HG03060 (cell line): Measurements from ENCODE around the gene PARP8.
"Not testable (repeated sequence)": the region's sequence is repeated elsewhere in the genome, so short reads cannot be mapped to it uniquely, and the experiment has no call there.

Experiments used
- ATAC-seq: cut with Tn5 transposase; IDR thresholded peaks from one replicate; pipeline ENCODE4 v1.9.1; 2021; ENCODE audit warnings: low read depth, moderate number of reproducible peaks; ENCODE audit not compliant: unreplicated experiment

Gene PARP8

DNA sequence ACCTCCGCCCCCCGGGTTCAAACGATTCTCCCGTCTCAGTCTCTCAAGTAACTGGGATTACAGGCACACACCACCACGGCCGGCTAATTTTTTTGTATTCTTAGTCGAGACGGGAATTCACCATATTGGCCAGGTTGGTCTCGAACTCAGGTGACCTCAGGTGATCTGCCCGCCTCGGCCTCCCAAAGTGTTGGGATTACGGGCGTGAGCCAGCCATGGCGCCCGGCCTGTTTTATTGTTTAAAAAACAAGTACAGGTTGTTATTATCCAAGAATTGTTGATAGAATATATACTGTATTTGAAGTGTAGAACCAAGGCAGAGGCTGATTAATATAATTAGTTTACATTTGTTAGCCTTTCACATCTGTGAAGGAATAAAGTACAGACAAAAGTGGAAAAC, 8.9 kb downstream of the PARP8 start:
- ATAC-seq, result no peak

DNA sequence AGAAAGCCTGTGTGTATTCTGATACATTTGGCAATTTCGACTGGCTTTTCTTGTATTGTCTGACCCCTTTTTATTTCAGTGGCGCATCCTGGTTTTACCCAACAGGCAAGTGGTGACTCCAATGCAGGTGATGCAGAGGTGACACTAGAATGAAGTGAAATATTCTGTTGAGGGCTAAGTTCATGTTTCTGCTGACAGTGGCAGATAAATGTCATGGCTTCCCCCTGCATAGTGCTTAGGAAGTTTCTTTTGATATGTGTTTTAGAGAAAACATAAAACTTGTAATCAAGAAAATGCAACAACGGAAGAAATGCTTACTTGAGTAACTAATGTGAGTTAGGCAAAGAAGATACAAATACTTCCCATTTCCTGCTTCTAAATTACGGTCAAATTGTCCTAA, 13.1 kb downstream of the PARP8 start:
- ATAC-seq, result not testable (repeated sequence)

DNA sequence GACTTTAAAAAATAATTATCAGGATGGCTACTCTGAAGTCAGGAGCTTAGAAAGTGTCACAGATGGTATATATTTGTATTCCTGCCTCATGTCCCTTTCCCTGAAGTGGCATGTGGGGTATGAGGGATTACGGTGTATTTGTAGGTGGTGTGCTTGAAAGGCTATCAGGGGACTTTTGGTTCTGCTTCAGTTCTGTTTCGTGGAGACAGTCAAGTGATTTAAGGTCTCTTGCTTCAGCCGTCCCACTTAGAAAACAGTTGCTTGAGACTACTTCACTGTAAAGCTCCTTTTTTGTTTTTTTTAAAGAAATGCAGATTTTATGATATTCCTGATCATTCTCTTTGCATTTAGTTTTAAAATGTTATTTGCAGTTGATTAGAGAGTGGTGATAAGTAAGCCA, 18.3 kb downstream of the PARP8 start:
- ATAC-seq, result no peak

DNA sequence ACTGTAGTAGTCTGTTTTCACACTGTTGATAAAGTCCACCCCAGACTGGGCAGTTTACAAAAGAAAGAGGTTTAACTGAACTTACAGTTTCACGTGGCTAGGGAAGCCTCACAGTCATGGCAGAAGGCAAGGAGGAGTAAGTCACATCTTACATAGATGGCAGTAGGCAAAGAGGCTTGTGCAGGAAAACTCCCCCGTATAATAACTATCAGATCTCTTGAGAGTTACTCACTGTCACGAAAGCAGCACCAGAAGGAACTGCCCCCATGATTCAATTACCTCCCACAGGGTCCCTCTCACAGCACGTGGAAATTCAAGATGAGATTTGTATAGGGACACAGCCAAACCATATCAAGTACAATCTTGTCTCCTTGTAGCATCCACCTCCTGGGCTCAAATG, 21.1 kb downstream of the PARP8 start:
- no peak for ATAC-seq

DNA sequence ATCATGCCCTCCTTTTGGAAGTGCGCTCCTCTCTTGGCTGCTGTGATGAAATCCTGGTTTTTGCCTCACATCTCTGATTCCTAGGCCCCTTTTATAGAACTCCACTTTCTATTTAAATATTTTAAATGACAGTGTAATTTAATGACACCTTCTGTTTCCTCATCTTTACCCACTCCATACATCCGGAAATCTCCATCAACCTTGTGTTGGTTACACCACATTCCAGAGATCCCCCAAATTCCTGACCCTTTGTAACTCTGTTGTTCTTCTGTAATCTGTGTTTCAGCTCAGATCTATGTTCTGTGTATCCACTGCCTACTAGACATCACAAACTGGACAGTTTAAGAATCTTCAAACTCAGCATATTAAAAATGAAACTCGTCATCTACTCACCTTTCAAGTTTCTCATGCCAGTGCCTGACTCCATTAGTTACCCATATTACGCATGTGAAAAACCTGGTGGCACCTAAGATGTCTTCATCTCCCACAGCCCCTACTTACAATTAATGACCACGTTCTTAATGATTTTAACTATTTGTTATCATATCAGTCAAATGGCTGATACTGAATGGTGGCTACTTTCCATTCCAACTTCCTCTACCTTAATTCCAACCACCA, 25.1 kb downstream of the PARP8 start:
- no peak for ATAC-seq

DNA sequence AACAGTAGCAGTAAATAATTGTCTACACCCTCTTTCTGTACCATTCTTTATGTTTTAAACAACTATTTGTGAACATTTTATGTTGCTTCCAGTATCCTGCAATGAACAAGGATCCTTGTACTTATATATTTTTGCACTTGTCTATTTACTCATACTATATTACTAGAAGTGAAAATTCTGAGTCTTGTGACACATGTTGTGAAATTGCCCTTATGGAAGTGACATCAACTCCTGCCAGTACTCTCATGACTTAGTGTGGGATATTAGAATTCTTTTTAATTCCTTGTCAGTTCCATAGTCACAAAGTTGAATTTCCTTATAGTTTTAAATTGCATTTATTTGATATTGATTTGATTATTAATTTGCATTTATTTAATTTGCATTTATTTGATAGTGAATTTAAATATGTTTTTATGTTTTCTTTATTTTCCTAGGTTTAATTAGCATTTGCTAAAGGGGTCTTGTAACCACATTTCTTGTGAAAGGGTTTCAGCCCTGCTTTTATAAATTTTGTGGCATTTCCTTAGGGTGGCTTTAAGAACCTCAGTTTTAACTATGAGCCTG, 27.7 kb downstream of the PARP8 start:
- no peak for ATAC-seq

DNA sequence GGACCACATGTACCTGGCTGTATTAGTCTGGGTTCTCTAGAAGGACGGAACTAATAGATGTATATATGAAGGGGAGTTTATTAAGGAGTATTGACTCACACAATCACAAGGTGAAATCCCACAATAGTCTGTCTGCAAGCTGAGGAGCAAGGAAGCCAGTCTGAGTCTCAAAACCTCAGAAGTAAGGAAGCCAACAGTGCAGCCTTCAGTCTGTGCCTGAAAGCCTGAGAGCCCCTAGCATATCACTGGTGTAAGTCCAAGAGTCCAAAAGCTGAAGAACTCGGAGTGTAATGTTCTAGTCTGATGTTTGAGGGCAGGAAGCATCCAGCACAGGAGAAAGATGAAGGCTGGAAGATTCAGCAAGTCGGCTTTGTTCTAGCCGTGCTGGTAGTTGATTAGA, 28.2 kb downstream of the PARP8 start:
- ATAC-seq, result not testable (repeated sequence)

DNA sequence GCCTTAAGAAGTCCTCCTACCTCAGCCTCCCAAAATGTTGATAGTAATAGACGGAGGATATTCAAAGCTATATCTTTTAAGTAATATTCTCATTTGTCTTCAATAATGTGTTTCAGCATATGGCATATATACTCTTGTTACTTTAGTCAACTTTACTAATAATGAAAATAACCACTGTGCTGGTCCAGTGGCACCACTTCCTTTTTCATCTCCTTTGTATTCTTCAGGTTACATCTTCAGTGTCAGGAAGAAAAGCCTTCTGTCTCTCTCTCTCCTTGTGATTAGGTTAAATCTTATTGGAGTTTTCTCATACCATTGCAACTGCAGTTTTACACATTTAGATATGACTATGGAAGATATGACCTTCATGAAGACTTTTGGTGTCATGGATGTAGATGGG, 31.3 kb downstream of the PARP8 start:
- peak; percentile 72 for ATAC-seq

DNA sequence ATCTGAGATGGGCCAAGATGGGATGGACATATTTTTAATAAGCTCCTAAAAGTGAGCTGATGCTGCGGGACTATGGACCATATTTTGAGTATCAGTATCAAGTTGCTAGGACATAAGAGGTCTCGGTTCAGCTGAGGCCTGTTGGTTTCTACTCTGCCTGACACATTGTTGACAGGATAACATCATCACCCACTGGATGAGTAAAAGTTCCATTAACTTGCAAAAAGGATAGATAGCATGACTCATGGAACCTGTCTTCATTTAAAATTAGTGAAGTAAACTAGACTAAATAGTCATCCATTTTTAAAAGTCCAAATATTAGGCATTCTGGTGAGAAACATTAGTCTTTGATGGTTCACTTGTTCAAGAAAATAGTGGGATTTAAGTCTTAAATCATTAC, 33.3 kb downstream of the PARP8 start:
- ATAC-seq, result no peak

DNA sequence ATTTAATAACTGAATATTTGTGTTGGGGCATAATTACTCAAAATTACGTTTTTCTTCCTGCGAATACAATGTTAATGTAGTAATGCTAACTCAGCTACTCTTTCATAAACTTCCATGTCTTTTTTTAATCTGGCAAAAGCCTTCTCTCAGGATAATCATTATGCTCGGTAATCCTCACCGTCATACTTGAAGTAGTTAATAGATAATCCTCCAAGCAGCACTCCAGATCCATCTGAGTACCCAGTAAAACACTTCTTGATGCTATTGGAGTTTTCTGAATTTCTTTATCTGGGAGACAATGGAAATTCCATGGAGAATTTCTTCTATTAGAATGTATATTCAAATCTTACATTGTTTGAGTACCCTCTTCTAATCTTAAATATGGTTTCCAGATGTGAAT, 34.3 kb downstream of the PARP8 start:
- ATAC-seq, result no peak

DNA sequence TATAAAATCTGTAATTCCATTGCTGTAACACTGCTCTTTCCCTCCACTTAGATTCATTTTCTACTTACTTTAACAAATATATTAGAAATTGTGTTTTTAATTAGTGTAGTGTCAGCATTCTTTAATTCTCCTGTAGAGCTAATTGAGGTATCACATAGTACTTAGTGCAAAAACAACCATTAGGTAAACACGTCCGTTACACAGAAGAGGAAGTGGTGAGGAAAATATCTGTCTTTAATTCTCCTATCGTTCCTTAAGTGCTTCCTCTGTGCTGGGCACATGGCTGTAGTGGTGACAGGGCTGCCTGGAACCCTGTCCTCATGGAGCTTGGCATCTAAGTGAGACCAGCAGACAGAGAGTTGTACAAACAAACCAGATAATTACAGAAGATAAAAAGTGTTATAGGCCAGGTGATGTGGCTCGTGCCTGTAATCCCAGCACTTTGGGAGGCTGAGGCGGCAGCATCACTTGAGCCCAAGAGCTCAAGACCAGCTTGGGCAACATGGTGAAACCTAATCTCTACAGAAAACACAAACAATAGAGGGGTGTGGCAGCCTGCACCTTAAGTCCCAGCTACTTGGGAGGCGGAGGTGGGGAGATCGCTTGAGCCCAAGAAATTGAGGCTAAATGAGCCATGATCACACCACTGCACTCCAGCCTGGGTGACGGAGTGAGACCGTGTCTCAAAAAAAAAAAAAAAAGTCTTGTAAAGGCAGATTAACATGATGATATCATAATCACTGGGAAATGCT, 36.4 kb downstream of the PARP8 start:
- no peak for ATAC-seq

DNA sequence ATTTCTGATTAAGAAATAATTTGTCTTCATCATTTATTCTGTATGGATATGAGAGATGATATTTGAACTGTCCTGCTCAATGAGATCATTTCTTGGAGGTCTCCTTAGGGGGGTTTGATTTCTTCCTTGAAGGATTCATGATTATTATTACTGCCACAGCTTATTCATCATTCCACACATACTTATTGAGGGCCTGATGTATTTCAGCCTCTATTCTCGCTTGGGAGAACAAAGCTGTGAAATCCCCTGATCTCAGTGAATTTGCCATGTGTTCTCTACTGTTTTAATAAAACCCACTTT, 36.9 kb downstream of the PARP8 start:
- ATAC-seq, result no peak

DNA sequence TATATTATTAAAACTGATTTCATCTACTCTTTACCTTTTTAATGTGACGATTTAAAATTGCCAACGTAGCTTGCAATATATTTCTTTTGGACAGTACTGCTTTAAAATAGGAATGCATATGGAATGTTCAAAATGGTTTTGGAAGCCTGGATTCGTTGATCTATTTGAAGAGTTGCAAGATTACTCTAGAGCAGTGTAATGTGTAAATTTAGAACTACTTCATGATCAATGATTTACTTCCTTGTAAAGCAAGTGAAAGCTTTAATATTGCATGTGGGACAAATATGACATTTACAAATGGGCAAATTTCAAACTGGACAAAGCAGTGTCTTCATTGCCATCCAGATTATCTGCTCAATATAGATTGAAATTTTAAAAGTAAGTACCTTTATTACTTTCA, 38.3 kb downstream of the PARP8 start:
- no peak for ATAC-seq

DNA sequence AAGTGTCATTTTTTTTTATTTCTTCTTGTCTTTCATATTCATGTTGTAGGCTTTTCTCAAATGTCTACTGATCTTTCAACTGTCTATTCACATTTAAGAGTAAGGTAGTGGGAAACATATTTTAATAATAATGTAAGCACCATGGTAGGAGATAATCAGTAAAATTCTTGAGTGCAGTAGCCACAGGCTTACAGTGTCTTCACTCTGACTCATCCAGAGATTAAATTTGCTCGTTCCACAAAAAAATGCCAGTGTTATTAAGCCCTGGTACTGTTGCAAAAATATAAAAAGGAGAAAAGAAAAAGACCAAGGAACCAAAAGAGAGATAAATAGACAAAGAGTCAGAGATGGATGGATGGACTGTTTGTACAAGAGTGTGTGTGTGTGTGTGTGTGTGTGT, 43.0 kb downstream of the PARP8 start:
- no peak for ATAC-seq

DNA sequence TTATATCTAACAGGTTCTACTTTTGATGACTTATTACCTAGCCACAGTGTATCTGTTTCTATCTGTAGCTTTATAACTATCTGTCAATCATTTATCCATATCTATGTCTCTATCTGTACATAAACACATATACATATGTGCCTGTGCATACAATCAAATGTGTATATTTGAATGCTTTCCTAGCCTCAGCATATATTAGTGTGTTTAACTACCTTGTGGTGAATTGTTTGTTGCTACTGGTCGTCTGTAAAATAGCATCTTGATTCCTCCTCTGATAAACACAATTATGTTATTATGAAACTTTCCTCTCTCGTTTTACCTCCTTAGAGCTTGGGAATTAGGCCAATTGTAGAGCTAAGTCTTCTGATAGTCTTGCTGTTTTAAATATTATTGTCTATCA, 44.4 kb downstream of the PARP8 start:
- ATAC-seq, result no peak

DNA sequence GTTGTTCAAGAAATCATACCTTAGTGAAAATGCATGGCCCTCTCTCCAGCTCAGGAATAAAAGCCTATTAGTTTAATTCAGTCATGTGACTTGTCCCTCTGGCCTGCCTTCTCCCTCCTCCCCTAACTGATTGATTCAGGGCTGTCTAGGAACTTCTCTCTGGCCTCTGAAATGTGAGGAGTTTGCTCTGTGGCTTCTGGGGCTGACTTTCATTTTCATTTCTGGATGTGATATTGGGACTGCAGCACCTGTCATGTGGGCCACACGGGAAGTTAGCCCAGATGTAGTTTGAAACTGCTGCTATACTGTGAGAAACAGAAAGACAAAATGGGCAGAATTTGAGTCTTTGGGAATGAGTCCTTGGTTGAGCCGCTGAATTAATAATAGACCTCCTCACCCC, 44.8 kb downstream of the PARP8 start:
- ATAC-seq, result peak; percentile 89

DNA sequence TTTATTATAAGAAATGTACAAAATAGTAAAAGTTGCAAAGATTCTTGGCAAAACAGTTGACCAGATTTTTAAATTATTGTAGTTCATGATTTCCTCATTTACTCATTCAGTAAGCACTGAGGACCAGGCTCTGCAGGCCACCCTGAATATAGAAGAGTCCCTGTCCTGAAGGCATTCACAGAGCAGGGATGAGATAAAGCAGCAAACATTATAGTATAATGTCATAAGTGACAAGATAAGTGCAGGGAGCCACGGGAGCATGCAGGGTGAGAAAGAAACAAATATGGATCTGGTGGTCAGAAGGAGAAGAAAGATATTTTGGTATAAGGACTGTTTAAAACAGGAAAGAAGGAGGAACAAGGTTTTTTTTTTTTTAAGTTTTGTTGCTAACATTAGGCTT, 46.0 kb downstream of the PARP8 start:
- no peak for ATAC-seq

DNA sequence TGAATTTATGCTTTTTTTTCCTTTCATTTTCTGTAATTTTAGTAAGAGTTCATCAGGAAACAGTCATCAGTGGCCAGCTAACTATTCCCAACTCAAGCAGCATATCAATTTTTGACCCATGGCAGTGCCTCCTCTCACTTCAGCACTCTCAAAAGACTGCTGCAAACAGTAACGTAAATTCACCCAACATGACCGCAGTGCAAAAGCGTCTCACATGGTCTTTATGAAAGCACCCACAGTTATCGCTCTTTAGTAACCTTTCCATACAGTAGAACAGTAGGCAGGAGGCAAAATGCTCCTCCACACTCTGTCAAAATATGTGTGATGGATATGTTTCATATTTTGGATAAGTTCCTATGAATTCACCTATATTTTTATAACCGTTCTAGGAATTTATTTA, 48.6 kb downstream of the PARP8 start:
- ATAC-seq, result no peak

DNA sequence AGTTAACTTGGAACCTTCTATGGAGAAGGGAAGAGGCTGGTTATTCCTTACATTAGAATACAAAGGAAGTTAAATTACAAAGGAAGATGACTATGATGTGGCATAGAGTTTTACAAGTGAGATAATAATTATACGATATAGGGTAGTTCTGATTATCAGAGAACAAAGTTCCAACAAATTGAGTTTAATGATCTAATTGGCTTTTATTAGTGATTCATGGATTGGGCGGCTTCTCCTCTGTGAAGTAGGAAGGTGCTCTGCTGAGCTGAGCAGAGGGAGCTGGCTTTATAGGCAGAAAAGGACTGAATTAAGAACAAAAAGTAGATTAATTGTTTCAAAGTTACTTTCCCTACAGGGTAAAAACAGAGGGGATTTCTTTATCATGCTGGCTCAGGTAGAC, 49.7 kb downstream of the PARP8 start:
- ATAC-seq, result no peak

DNA sequence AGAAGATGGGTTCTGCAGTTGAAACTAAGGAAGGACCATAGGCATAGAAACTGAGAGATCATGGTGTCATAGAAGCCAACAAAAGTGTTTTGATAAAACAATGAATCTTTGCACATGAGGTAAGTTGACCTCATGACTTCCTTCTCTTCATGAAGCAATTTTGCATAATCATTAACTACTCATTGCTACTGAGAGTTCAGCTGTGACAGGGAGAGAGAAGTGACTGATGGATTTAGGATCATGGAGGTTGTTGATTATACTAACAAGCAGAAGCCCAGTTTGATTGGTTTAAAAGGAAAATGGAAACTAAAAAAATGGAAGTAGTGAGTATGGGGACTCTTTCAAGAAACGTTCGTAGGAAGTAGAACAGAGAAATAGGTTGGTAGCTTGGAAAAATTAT, 51.2 kb downstream of the PARP8 start:
- no peak for ATAC-seq

DNA sequence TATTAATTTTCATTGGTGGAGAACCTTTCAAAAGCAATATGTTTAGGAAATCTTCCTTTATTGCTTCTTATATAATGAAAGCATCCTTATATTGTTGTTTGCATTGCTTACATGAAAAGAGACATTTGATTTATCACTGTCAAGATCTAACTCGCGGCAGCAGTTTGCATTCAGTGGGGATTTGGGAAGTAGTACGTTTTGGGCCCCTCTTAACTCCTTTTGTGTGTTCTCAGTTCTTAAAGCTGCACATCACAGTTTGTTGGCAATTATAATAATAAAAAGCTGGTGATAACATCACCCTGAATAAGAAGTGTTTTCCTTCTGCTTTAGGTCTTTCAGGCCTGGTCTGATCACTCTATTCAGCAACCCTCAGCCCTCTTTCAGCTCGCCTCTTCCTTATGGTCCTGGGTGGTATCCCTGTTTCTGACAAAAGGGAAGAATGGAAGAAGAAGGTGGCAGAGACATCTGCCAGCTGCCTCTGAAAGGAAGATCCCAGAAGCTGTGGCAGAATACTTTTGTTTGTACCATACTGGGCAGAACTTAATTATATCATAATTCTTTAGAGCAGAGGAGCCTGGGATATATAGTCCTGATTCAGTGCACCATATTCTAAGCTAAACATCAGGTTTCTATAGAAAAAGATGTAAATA, 53.7 kb downstream of the PARP8 start:
- ATAC-seq, result no peak

DNA sequence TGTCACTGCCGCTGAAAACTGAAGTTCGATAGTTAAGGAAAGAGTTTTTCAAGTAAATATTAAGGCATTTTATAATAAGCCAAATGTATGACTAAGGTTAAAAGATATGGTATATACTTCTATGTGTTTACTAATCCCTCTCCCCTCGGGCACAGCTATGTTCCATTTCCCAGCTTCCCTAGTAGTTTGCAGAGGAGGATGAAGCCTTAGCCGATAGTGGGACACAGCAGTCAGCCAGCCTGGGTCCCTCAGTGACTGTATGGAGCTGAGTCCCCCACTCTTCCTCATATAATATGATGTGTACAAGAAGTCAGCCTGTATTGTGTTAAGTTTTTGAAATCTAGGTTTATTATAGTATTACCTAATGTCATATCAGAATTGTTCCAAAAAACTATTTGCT, 55.8 kb downstream of the PARP8 start:
- ATAC-seq, result no peak
